Measurements from ENCODE around the gene CDC42SE1.

DNA sequence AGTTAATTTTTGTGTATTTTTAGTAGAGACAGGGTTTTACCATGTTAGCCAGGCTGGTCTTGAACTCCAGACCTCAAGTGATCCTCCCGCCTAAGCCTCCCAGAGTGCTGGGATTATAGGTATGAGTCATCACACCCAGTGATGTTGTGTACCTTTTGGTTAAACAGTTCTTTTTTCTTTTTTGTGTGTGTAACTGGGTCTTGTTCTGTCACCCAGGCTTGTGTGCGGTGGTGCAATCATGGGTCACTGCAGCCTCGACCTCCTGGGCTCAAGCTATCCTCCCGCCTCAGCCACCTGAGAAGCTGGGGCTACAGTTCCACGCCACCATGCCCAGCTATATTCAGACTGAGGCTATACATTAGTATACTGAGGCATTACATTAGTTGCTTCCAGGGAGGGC lies 48.9 kb upstream of the CDC42SE1 start:
- TF ChIP-seq, protein P1, sequence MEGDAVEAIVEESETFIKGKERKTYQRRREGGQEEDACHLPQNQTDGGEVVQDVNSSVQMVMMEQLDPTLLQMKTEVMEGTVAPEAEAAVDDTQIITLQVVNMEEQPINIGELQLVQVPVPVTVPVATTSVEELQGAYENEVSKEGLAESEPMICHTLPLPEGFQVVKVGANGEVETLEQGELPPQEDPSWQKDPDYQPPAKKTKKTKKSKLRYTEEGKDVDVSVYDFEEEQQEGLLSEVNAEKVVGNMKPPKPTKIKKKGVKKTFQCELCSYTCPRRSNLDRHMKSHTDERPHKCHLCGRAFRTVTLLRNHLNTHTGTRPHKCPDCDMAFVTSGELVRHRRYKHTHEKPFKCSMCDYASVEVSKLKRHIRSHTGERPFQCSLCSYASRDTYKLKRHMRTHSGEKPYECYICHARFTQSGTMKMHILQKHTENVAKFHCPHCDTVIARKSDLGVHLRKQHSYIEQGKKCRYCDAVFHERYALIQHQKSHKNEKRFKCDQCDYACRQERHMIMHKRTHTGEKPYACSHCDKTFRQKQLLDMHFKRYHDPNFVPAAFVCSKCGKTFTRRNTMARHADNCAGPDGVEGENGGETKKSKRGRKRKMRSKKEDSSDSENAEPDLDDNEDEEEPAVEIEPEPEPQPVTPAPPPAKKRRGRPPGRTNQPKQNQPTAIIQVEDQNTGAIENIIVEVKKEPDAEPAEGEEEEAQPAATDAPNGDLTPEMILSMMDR (IDR thresholded peaks at IDR 0.05; ENCODE audit: low read length), result no peak
- TF ChIP-seq EZH2 (optimal IDR thresholded peaks at IDR 0.05; ENCODE audit: low read depth, low read length), result no peak
- no peak for TF ChIP-seq EZH2phosphoT487 (IDR thresholded peaks at IDR 0.05; ENCODE audit: low read length)
